Thyroid gland (tissue), 4 donors: Measurements from ENCODE around the gene FOXK1.

Source experiments
- CTCF ChIP-seq, 6 experiments: fragments of 200-600 bp in 3 of 6; fragments of 450-650 bp in 3 of 6; sonication (generic) in 3 of 6; IDR thresholded peaks; one replicate each; pipeline ENCODE4 v1.5.1; 2016 to 2019; ENCODE audit warnings: antibody characterized with exemption in 6 of 6, mild to moderate bottlenecking in 2 of 6, inconsistent platforms in 1 of 6, moderate library complexity in 1 of 6
- POLR2A ChIP-seq, 2 donors: fragments of 450-650 bp; IDR thresholded peaks; one replicate each; pipeline ENCODE4 v1.6.1; 2017; ENCODE audit warnings: antibody characterized with exemption in 2 of 2, mild to moderate bottlenecking in 2 of 2, moderate library complexity in 1 of 2

GRCh38 chr7:4667776-4668509 lies 14.2 kb upstream of the FOXK1 start:
- TF ChIP-seq POLR2A (IDR thresholded peaks at IDR 0.05) = no peak
- no peak for TF ChIP-seq CTCF (IDR thresholded peaks at IDR 0.05)
